Keratinocyte (primary cell): ENCODE data around the gene IL17RC.

Source experiments
- EZH2 ChIP-seq: IDR thresholded peaks from one replicate; pipeline ENCODE4 v1.6.1; 2012; ENCODE audit warnings: inconsistent platforms, mild to moderate bottlenecking, low read length, moderate library complexity
- TF ChIP-seq, protein P1 (sequence below), 3 experiments: IDR thresholded peaks in 1 of 3; conservative IDR thresholded peaks in 1 of 3; optimal IDR thresholded peaks in 1 of 3; 2 replicates in 2 of 3; 3 replicates in 1 of 3; pipeline versions ENCODE3 to v1.5.1; 2011; ENCODE audit warnings: low read length in 3 of 3, mild to moderate bottlenecking in 3 of 3, moderate library complexity in 2 of 3, control low read depth in 1 of 3, inconsistent platforms in 1 of 3; ENCODE audit not compliant: insufficient read depth in 2 of 3; ENCODE audit errors: extremely low read depth in 1 of 3

DNA sequence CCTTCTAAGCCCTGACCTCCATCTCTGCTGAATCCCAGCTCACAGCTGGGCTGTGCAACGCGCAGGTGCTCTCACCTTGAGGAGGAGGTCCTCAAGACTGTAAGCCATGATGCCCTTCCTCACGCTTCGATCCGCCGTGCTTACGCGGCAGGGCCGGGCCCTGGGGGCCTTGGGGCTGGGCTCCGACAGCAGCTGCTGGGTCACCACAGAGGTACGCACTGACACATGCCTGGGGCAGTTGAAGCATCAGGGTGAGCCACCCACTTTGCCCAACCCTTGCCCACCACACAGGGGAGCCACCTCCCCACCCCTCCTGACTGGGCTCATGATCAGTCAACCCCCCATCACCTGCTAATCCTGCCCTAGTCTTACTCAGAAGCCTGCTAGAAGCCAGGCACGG lies 39.9 kb upstream of the IL17RC start:
- TF ChIP-seq, protein P1, sequence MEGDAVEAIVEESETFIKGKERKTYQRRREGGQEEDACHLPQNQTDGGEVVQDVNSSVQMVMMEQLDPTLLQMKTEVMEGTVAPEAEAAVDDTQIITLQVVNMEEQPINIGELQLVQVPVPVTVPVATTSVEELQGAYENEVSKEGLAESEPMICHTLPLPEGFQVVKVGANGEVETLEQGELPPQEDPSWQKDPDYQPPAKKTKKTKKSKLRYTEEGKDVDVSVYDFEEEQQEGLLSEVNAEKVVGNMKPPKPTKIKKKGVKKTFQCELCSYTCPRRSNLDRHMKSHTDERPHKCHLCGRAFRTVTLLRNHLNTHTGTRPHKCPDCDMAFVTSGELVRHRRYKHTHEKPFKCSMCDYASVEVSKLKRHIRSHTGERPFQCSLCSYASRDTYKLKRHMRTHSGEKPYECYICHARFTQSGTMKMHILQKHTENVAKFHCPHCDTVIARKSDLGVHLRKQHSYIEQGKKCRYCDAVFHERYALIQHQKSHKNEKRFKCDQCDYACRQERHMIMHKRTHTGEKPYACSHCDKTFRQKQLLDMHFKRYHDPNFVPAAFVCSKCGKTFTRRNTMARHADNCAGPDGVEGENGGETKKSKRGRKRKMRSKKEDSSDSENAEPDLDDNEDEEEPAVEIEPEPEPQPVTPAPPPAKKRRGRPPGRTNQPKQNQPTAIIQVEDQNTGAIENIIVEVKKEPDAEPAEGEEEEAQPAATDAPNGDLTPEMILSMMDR (optimal IDR thresholded peaks at IDR 0.05 in 1 of 3, IDR thresholded peaks at IDR 0.05 in 1 of 3, conservative IDR thresholded peaks at IDR 0.05 in 1 of 3; ENCODE audit: extremely low read depth in 1 of 3, insufficient read depth in 2 of 3, low read length in 3 of 3) = peak in 1 of 3 experiments; percentile 12
- no peak for TF ChIP-seq EZH2
